ENCODE results near the gene SLC1A2. TPM values are rescaled to one million over a fixed set of nuclear protein-coding genes. Genes with fewer than 3 reads are reported as not detected.

SLC1A2 gene
- total and polyA plus RNA-seq, 2 donors (not counting 3 experiments of a cell fraction or from before 2014, with no cell fraction given), result not detected

DNA sequence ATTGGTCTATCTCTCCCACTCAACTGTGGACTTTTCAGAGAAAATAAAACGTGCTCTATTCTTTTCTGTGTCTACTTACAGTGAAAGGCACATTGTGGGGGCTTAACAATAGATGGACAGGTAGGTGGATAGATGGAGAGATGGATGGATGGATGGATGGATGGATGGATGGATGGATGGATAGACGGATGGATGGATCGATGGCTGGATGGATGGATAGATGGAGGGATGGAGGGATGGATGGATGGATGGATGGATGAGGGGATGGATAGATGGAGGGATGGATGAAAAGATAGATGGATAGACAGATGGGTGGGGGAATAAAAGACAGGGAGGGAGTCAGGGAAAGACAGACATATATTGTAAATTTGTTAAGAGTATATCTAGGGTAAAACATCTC lies 14.2 kb upstream of the SLC1A2 start:
- Histone ChIP-seq H3K27ac (ENCODE audit: insufficient read depth, low read depth, low read length) (no peak overlapping the region), H3K4me1 (ENCODE audit: control insufficient read depth, extremely low read depth, insufficient read depth, low read length) (no peaks in the 10 kb centered on the region), H3K79me2 (ENCODE audit: control insufficient read depth, insufficient read depth, low read length) (no peaks in the 10 kb centered on the region), H3K36me3 (ENCODE audit: control insufficient read depth in 2 of 2, extremely low read depth in 1 of 2, insufficient read depth in 2 of 2, low read length in 2 of 2) (no peaks in the 10 kb centered on the region), H3K9me3 (replicated peaks; ENCODE audit: control insufficient read depth, insufficient read depth, low read length) (no peaks in the 10 kb centered on the region), H3K4me3 (replicated peaks in 1 of 3; ENCODE audit: insufficient read depth in 1 of 3, low read depth in 1 of 3, low read length in 3 of 3) (no peak overlapping the region), H3K9me1 (replicated peaks; ENCODE audit: control insufficient read depth, extremely low read depth, insufficient read depth, low read length) (no peaks in the 10 kb centered on the region), H3K9ac (replicated peaks; ENCODE audit: extremely low read depth, insufficient read depth, low read length) (no peak overlapping the region), H3K4me2 (ENCODE audit: insufficient read depth, low read length) (no peak overlapping the region), H3K27me3 (ENCODE audit: control insufficient read depth in 2 of 2, insufficient read depth in 2 of 2, low read length in 2 of 2) (no peaks in the 10 kb centered on the region), H4K20me1 (replicated peaks; ENCODE audit: control insufficient read depth, extremely low read depth, insufficient read depth, low read length) (no peaks in the 10 kb centered on the region), H2AFZ (ENCODE audit: low read depth, low read length) (no peak overlapping the region)
- POLR2A ChIA-PET, result no interaction called here
- no TSS peak for BruUV-seq (replicated peaks)
- FAIRE-seq (no peak), DNase-seq (ENCODE audit: low read depth, low spot score) (no peak)
- CTCF ChIA-PET, result no interaction called here
- intact Hi-C loops (cut with micrococcal nuclease) (no loop called here), dilution Hi-C loops (cut with MboI; ENCODE audit: extremely low pct_ligation_motif_present, low sequenced_read_pairs) (no loop called here)
- TF ChIP-seq, protein P1, sequence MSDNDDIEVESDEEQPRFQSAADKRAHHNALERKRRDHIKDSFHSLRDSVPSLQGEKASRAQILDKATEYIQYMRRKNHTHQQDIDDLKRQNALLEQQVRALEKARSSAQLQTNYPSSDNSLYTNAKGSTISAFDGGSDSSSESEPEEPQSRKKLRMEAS (IDR thresholded peaks at IDR 0.05; ENCODE audit: insufficient read depth, insufficient read length), result no peak
- TF ChIP-seq POLR2A (IDR thresholded peaks at IDR 0.05; ENCODE audit: low read depth, low read length), result no peak
- no peak for TF ChIP-seq GATA2 (IDR thresholded peaks at IDR 0.05; ENCODE audit: insufficient read depth, insufficient read length, low read depth, low read length)
- TF ChIP-seq POLR2AphosphoS5 (IDR thresholded peaks at IDR 0.05; ENCODE audit: insufficient read depth, low read depth, low read length), result no peak
- TF ChIP-seq FOS (IDR thresholded peaks at IDR 0.05; ENCODE audit: borderline replicate concordance, insufficient read depth, low read length), result no peak
- no peak for TF ChIP-seq EZH2 (IDR thresholded peaks at IDR 0.05; ENCODE audit: borderline replicate concordance, low read depth, low read length, severe bottlenecking)
- TF ChIP-seq MYC (IDR thresholded peaks at IDR 0.05; ENCODE audit: low read depth, low read length), result no peak
- TF ChIP-seq, protein P2, sequence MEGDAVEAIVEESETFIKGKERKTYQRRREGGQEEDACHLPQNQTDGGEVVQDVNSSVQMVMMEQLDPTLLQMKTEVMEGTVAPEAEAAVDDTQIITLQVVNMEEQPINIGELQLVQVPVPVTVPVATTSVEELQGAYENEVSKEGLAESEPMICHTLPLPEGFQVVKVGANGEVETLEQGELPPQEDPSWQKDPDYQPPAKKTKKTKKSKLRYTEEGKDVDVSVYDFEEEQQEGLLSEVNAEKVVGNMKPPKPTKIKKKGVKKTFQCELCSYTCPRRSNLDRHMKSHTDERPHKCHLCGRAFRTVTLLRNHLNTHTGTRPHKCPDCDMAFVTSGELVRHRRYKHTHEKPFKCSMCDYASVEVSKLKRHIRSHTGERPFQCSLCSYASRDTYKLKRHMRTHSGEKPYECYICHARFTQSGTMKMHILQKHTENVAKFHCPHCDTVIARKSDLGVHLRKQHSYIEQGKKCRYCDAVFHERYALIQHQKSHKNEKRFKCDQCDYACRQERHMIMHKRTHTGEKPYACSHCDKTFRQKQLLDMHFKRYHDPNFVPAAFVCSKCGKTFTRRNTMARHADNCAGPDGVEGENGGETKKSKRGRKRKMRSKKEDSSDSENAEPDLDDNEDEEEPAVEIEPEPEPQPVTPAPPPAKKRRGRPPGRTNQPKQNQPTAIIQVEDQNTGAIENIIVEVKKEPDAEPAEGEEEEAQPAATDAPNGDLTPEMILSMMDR (IDR thresholded peaks at IDR 0.05; ENCODE audit: extremely low read depth in 1 of 2, insufficient read depth in 1 of 2, low read depth in 1 of 2, low read length in 2 of 2), result no peak

Measured in endothelial cell of umbilical vein (primary cell).